Loucy (cell line): ENCODE data around the gene CHN1.

Experiments
- CTCF ChIP-seq: fragments of 200-600 bp; sonication (generic); conservative IDR thresholded peaks from 2 replicates; pipeline ENCODE4 v1.5.1; 2014; ENCODE audit warnings: mild to moderate bottlenecking, antibody characterized with exemption, low read length
- EZH2phosphoT487 ChIP-seq: fragments of 200-600 bp; IDR thresholded peaks from 2 replicates; pipeline ENCODE4 v1.6.1; 2018; ENCODE audit warnings: antibody characterized with exemption, mild to moderate bottlenecking, moderate library complexity, borderline replicate concordance

- TF ChIP-seq CTCF (no peak), EZH2phosphoT487 (no peak)
Observed at GRCh38 chr2:174877301-174877700, 127.9 kb downstream of the CHN1 start.
